ENCODE results near the gene KIR2DL3. TPM values are rescaled to one million over a fixed set of nuclear protein-coding genes. Genes with fewer than 3 reads are reported as not detected.
"Not testable (repeated sequence)": the region's sequence is repeated elsewhere in the genome, so short reads cannot be mapped to it uniquely, and the experiment has no call there.

Gene KIR2DL3
- total RNA-seq, 1 donor from 2014 or later, result not detected

DNA sequence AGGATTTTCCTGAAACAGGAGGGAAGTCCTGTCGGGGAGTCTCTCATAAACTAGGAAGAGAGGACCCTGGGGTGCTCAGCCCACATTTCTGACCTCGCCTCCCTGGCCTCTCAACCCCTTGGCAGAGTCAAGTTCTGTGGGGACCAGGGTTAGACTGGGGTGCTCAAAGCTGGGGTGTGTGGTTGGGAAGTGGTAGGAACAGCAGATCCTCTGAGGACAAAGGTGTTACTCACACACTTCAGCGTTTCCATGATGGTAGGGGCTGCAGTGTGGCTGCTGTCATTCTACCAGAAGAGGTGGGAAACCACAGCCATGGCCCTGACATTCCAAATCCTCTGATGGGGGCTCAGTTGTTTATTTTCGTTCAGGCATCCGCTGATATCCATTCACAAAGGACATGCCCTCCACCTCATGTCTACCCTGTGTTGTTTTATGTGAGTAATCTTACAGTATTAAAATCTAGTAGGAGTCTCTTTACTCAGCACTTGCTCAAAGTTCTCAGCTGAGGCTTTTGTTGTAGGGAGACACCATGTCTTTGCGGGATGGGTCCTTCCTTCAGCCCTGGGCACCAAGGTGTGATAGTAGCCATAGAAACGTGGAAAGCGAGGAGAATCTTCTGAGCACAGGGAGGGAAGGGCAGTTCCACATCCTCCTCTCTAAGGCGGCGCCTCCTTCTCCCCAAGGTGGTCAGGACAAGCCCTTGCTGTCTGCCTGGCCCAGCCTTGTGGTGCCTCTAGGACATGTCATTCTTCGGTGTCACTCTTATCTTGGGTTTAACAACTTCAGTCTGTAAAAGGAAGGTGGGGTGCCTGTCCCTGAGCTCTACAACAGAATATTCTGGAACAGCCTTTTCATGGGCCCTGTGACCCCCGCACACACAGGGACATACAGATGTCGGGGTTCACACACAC, 1.5 kb downstream of the KIR2DL3 start:
- intact Hi-C loops (cut with DNase I), result no loop called here
- ATAC-seq (ENCODE audit: poor library complexity) (no peak), DNase-seq (no peak)

DNA sequence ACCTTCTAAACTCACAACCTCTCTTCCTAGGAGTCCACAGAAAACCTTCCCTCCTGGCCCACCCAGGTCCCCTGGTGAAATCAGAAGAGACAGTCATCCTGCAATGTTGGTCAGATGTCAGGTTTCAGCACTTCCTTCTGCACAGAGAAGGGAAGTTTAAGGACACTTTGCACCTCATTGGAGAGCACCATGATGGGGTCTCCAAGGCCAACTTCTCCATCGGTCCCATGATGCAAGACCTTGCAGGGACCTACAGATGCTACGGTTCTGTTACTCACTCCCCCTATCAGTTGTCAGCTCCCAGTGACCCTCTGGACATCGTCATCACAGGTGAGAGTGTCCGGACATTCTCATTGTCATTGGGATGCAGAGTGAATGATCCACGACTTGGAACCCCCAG, 3.6 kb downstream of the KIR2DL3 start:
- DNase-seq; ATAC-seq (ENCODE audit: poor library complexity); intact Hi-C loops (cut with DNase I): not testable (repeated sequence)

DNA sequence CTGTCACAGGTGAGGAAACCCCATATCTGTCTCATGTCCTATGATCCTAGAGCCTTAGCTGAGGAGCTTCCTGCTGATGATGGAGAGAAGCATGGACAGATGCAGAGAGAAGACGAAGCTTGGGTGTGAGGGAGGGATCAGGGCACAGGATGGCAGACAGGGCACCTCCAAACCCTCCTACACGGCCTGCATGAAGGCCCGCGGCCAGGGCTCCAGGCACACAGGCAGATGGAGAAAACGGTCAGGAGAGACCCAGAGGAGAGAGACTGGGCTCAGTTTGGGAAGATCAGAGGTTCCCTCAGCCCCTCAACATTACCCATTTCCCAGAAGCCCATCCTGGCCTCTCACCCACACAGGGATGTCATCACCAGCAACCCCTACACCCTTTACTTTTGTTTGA, 5.8 kb downstream of the KIR2DL3 start:
- ATAC-seq (ENCODE audit: poor library complexity); DNase-seq; intact Hi-C loops (cut with DNase I): not testable (repeated sequence)

DNA sequence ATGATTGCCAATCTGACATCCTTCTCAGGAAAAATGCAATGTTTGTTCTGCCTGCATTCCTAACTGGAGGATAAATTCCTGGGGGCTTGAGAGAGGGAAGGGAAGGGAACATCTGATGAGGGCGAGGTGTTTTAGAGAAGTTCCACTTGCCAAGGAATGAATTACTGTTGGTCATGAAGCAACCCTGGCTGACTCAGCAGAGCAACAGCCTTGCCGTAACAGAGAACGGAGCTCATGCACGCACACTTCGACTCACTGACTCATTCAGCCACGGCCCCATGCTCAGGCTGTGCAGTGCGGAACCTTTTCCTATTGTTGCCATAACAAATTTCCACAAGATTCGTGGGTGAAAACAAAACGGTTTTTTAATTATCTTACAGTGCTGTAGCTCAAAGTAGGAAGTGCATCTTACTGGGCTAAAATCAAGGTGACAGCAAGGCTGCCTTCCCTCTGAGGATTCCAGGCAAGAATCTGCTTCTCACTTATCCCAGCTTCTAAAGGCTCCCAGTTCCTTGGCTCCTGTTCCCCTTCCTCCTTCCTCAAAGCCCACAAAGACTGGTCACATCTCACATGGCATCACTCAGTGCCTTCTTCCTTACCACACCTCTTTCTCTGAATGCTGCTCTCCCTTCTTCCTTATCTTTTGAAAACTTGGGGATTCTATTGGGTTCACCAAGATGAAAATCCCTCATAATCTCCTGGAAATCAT, 9.5 kb downstream of the KIR2DL3 start:
- DNase-seq, result peak; percentile 42
- intact Hi-C loops (cut with DNase I); ATAC-seq (ENCODE audit: poor library complexity): not testable (repeated sequence)

DNA sequence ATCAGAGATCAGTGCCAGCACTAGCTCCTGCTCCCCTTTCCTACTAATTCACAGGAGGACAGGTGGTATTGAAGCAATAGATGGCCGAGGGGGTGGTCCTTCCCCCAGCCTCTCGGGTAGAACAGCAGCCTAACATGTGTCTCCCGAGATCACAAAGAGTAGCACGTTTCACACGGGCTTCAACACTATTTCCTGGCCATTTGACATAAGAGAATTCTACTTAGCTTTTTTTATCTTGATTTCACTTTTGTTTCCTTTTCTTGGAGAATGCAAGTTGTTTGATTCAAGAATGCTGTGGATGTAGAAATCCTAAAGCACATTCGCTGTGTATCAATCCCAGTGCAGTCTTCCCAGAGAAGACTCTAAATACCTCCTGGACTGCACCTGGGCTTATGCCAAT, 12.0 kb downstream of the KIR2DL3 start:
- ATAC-seq (ENCODE audit: poor library complexity); intact Hi-C loops (cut with DNase I); DNase-seq: not testable (repeated sequence)

DNA sequence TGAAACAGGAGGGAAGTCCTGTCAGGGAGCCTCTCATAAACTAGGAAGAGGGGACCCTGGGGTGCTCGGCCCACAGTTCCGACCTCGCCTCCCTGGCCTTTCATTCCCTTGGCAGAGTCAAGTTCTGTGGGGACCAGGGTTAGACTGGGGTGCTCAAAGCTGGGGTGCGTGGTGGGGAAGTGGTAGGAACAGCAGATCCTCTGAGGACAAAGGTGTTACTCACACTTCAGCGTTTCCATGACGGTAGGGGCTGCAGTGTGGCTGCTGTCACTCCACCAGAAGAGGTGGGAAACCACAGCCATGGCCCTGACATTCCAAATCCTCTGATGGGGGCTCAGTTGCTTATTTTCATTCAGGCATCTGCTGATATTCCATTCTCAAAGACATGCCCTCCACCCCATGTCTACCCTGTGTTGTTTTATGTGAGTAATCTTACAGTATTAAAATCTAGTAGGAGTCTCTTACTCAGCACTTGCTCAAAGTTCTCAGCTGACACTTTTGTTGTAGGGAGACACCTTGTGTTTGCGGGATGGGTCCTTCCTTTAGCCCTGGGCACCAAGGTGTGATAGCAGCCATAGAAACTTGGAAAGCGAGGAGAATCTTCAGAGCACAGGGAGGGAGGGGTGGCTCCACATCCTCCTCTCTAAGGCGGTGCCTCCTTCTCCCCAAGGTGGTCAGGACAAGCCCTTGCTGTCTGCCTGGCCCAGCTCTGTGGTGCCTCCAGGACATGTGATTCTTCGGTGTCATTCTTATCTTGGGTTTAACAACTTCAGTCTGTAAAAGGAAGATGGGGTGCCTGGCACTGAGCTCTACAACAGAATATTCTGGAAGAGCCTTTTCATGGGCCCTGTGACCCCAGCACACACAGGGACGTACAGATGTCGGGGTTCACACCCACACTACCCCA, 18.1 kb downstream of the KIR2DL3 start:
- intact Hi-C loops (cut with DNase I); DNase-seq; ATAC-seq (ENCODE audit: poor library complexity): not testable (repeated sequence)

DNA sequence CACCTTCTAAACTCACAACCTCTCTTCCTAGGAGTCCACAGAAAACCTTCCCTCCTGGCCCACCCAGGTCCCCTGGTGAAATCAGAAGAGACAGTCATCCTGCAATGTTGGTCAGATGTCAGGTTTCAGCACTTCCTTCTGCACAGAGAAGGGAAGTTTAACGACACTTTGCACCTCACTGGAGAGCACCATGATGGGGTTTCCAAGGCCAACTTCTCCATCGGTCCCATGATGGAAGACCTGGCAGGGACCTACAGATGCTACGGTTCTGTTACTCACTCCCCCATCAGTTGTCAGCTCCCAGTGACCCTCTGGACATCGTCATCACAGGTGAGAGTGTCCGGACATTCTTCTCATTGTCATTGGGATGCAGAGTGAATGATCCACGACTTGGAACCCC, 20.3 kb downstream of the KIR2DL3 start:
- intact Hi-C loops (cut with DNase I); DNase-seq; ATAC-seq (ENCODE audit: poor library complexity): not testable (repeated sequence)

DNA sequence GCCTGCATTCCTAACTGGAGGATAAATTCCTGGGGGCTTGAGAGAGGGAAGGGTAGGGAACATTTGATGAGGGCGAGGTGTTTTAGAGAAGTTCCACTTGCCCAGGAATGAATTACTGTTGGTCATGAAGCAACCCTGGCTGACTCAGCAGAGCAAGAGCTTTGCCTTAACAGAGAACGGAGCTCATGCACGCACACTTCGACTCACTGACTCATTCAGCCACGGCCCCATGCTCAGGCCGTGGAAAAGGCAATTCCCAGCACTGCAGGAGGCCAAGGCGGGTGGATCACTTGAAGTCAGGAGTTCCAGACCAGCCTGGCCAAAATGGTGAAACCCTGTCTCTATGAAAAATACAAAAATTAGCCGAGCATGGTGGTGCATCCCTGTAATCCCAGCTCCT, 25.9 kb downstream of the KIR2DL3 start:
- ATAC-seq (ENCODE audit: poor library complexity); DNase-seq; intact Hi-C loops (cut with DNase I): not testable (repeated sequence)

DNA sequence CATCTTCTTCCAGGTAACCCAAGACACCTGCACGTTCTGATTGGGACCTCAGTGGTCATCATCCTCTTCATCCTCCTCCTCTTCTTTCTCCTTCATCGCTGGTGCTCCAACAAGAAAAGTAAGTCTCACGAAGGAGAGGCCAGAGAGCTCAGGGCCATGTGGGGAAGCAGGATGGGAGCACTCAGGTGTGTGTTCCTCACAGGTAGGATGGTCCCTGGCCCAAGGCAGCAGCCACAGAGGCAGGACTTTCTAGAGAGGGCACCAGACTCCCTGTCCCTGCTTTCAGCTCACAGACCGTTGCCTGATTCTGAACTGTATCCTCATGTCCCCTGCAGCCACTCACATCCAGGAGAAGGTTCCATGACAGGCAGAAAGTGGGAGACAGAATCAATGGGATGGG, 28.2 kb downstream of the KIR2DL3 start:
- intact Hi-C loops (cut with DNase I); DNase-seq; ATAC-seq (ENCODE audit: poor library complexity): not testable (repeated sequence)

DNA sequence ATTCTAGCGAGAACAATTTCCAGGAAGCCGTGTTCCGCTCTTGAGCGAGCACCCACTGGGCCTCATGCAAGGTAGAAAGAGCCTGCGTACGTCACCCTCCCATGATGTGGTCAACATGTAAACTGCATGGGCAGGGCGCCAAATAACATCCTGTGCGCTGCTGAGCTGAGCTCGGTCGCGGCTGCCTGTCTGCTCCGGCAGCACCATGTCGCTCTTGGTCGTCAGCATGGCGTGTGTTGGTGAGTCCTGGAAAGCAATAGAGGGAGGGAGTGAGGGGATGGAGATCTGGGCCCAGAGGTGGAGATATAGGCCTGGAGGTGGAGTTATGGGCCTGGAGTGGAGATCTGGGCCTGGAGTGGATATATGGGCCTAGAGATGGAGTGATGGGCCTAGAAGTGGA, 31.3 kb downstream of the KIR2DL3 start, which contains the start of gene KIR2DL1:
Gene KIR2DL1 (plus strand): TSS at position 148 of the 400 bp plus-strand sequence. CDS start 58 bp downstream, at position 206.
- DNase-seq; ATAC-seq (ENCODE audit: poor library complexity); intact Hi-C loops (cut with DNase I): not testable (repeated sequence)

DNA sequence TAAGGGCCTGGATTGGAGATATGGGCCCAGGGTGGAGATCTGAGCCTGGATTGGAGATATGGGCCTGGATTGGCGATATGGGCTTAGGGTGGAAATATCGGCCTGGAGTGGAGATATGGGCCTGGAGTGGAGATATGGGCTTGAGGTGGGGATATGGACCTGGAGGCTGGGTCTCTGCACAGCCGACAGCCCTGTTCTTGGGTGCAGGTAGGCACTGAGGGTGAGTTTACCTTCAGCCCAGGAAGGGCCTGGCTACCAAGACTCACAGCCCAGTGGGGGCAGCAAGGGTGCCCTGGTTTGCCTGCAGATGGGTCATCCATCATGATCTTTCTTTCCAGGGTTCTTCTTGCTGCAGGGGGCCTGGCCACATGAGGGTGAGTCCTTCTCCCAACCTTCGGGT, 32.2 kb downstream of the KIR2DL3 start:
- ATAC-seq (ENCODE audit: poor library complexity); DNase-seq; intact Hi-C loops (cut with DNase I): not testable (repeated sequence)

DNA sequence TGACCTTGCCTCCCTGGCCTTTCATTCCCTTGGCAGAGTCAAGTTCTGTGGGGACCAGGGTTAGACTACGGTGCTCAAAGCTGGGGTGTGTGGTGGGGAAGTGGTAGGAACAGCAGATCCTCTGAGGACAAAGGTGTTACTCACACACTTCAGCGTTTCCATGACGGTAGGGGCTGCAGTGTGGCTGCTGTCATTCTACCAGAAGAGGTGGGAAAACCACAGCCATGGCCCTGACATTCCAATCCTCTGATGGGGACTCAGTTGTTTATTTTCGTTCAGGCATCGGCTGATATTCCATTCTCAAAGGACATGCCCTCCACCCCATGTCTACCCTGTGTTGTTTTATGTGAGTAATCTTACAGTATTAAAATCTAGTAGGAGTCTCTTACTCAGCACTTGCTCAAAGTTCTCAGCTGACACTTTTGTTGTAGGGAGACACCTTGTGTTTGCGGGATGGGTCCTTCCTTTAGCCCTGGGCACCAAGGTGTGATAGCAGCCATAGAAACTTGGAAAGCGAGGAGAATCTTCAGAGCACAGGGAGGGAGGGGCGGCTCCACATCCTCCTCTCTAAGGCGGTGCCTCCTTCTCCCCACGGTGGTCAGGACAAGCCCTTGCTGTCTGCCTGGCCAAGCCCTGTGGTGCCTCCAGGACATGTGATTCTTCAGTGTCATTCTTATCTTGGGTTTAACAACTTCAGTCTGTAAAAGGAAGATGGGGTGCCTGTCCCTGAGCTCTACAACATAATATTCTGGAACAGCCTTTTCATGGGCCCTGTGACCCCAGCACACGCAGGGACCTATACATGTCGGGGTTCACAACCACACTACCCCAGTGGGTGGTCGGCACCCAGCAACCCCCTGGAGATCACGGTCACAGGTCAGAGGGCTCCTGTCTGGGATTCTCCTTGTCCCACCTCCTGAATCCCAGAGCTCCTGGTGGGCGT, 33.0 kb downstream of the KIR2DL3 start:
- intact Hi-C loops (cut with DNase I); ATAC-seq (ENCODE audit: poor library complexity); DNase-seq: not testable (repeated sequence)

DNA sequence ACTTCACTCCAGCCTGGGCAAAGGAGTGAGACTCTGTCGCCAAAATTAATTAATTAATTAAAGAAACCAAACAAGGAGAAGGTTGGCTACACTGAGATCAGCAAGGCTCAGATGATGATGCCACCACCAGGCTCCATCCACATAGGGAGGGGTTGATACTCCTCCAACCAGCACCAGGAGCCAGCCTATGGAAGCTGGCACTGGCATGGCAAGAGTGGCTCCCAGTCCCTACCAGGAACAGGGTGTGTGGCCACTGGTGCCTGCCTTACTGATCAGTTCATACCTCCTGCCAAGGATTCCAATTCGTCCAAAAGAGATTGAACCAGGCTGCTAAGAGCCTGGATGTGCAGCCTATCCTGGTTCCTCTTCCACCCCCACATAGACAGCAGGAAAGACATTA, 34.4 kb downstream of the KIR2DL3 start:
- intact Hi-C loops (cut with DNase I), result not testable (repeated sequence)

DNA sequence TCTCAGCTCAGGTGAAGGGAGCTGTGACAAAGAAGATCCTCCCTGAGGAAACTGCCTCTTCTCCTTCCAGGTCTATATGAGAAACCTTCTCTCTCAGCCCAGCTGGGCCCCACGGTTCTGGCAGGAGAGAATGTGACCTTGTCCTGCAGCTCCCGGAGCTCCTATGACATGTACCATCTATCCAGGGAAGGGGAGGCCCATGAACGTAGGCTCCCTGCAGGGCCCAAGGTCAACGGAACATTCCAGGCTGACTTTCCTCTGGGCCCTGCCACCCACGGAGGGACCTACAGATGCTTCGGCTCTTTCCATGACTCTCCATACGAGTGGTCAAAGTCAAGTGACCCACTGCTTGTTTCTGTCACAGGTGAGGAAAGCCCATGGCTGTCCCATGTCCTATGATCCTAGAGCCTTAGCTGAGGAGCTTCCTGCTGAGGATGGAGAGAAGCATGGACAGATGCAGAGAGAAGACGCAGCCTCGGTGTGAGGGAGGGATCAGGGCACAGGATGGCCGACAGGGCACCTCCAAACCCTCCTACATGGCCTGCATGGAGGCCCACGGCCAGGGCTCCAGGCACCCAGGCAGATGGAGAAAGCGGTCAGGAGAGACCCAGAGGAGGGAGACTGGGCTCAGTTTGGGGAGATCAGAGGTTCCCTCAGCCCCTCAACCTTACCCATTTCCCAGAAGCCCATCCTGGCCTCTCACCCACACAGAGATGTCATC, 36.9 kb downstream of the KIR2DL3 start:
- intact Hi-C loops (cut with DNase I); DNase-seq; ATAC-seq (ENCODE audit: poor library complexity): not testable (repeated sequence)

More for the DNA sequence above, 34.4 kb downstream of the KIR2DL3 start:
- DNase-seq; ATAC-seq (ENCODE audit: poor library complexity): not testable (repeated sequence)

DNA sequence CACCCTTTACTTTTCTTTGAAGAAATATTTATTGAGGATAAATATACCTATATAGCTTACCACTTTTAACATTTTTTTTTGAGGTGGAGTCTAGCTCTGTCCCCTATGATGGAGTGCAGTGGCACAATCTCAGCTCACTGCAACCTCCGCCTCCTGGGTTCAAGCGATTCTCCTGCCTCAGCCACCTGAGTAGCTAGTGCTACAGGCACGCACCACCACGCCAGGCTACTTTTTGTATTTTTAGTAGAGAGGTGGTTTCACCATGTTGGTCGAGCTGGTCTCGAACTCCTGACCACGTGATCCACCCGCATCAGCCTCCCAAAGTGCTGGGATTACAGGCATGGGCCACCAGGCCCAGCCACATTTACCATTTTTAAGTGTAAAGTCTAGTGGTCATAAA, 37.5 kb downstream of the KIR2DL3 start:
- ATAC-seq (ENCODE audit: poor library complexity); DNase-seq; intact Hi-C loops (cut with DNase I): not testable (repeated sequence)

DNA sequence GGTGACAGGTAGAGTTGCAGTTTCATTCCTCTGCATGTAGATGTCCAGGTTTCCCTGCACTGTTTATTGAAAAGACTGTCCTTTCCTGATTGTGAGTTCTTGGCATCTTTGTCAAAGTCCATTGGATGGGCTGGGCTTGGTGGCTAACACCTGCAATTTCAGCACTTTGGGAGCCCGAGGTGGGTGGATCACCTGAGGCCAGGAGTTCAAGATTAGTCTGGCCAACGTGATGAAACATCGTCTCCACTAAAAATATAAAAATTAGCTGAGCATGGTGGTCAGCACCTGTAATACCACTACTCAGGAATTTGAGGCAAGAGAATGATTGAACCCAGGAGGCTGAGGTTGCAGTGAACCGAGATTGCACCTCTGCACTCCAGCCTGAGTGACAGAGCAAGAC, 39.5 kb downstream of the KIR2DL3 start:
- ATAC-seq (ENCODE audit: poor library complexity), result not testable (repeated sequence)

More for the DNA sequence above, 39.5 kb downstream of the KIR2DL3 start:
- DNase-seq; intact Hi-C loops (cut with DNase I): not testable (repeated sequence)

Data from Right ventricle myocardium superior (tissue), 1 donor.